K562 (cell line): ENCODE data around the gene SERTAD2. TPM values are rescaled to one million over a fixed set of nuclear protein-coding genes. Genes with fewer than 3 reads are reported as not detected.

Source experiments
- ATAC-seq: fragments of 200-7000 bp; cut with Tn5 transposase; 3 replicates; pipeline ENCODE4 v1.9.1; 2020; ENCODE audit warnings: moderate library complexity
- BruUV-seq: library from RNA; stranded (reverse); fragments of 400-500 nt; replicated peaks from 2 replicates; lab custom pipeline; 2021; lab: Mats Ljungman, UMichigan
- CTCF ChIA-PET: fragments of 300-600 bp; formaldehyde crosslinking; extraction: SDS; loops from one replicate; lab custom pipeline; 2021; ENCODE audit warnings: low intra/inter-chr PET ratio; lab: Yijun Ruan, JAX
- POLR2A ChIA-PET: fragments of 300-600, 350-650 bp; sonication (Branson Sonifier 250); formaldehyde crosslinking; extraction: SDS; loops from one replicate; lab custom pipeline; 2021; ENCODE audit warnings: antibody characterized with exemption, inconsistent platforms; lab: Yijun Ruan, JAX
- DNase-seq, 4 experiments: peaks; one replicate each; pipeline versions ENCODE4 v3.0.0 to v3.0.0-alpha.2; 2011 to 2018; ENCODE audit warnings: low spot score in 3 of 4, mixed read lengths in 3 of 4; ENCODE audit errors: extremely low read depth in 1 of 4
- FAIRE-seq: peaks from 2 replicates; lab custom pipeline; 2011; peaks lifted over from hg19 to GRCh38; lab: Jason Lieb, UNC
- H2AFZ ChIP-seq: 2 replicates; pipeline ENCODE4 v1.6.0; 2011; ENCODE audit warnings: low read depth, low read length, control low read depth, inconsistent platforms
- H3K27ac ChIP-seq: fragments of 200-600 bp; 3 replicates; pipeline ENCODE4 v1.8.0; 2011; ENCODE audit warnings: low read depth, mild to moderate bottlenecking, control low read depth, inconsistent platforms, low read length, moderate library complexity, mixed read lengths; ENCODE audit errors: extremely low read depth
- H3K27me3 ChIP-seq, 2 experiments: fragments of 300-600 bp in 1 of 2; 2 replicates in 1 of 2; 3 replicates in 1 of 2; pipeline versions ENCODE4 v1.6.0 to v1.8.0; 2011; ENCODE audit warnings: inconsistent platforms in 2 of 2, low read length in 2 of 2, mild to moderate bottlenecking in 1 of 2, mixed read lengths in 1 of 2, moderate library complexity in 1 of 2; ENCODE audit not compliant: control insufficient read depth in 2 of 2, insufficient read depth in 2 of 2
- H3K36me3 ChIP-seq: fragments of 300-600 bp; 3 replicates; pipeline ENCODE4 v1.8.0; 2011; ENCODE audit warnings: mild to moderate bottlenecking, low read length, inconsistent platforms; ENCODE audit not compliant: control insufficient read depth, insufficient read depth
- H3K4me1 ChIP-seq, 2 experiments: fragments of 200-600 bp in 1 of 2; replicated peaks in 1 of 2; 2 replicates in 1 of 2; 3 replicates in 1 of 2; pipeline versions ENCODE4 v1.5.1 to v1.8.0; 2011; ENCODE audit warnings: inconsistent platforms in 2 of 2, low read length in 2 of 2, mild to moderate bottlenecking in 1 of 2, mixed read lengths in 1 of 2, moderate library complexity in 1 of 2; ENCODE audit not compliant: control insufficient read depth in 2 of 2, insufficient read depth in 2 of 2
- H3K4me2 ChIP-seq: 2 replicates; pipeline ENCODE4 v1.6.1; 2011; ENCODE audit warnings: low read length, control low read depth, inconsistent platforms, mixed read lengths; ENCODE audit not compliant: insufficient read depth
- H3K4me3 ChIP-seq: fragments of 200-600 bp; sonication (generic), shearing (Covaris generic); 2 replicates; pipeline ENCODE4 v1.5.1; 2016; ENCODE audit warnings: control low read depth, inconsistent platforms
- H3K79me2 ChIP-seq: fragments of 200-600 bp; 3 replicates; pipeline ENCODE4 v1.8.0; 2011; ENCODE audit warnings: low read length, inconsistent platforms; ENCODE audit not compliant: control insufficient read depth, insufficient read depth
- H3K9ac ChIP-seq, 2 experiments: 2 replicates each; pipeline versions ENCODE4 v1.6.0 to v1.6.1; 2011; ENCODE audit warnings: low read depth in 2 of 2, low read length in 2 of 2, control low read depth in 1 of 2, inconsistent platforms in 1 of 2, mild to moderate bottlenecking in 1 of 2, mixed read lengths in 1 of 2; ENCODE audit not compliant: insufficient read depth in 1 of 2
- H3K9me1 ChIP-seq: one replicate; pipeline ENCODE4 v1.6.0; 2011; ENCODE audit warnings: inconsistent platforms, mild to moderate bottlenecking, low read length, moderate library complexity; ENCODE audit not compliant: control insufficient read depth, insufficient read depth
- H3K9me3 ChIP-seq: replicated peaks from 2 replicates; pipeline ENCODE4 v1.5.1; 2011; ENCODE audit warnings: low read depth, low read length, inconsistent platforms; ENCODE audit not compliant: control insufficient read depth, insufficient read depth
- H4K20me1 ChIP-seq: replicated peaks from 2 replicates; pipeline ENCODE4 v1.6.1; 2011; ENCODE audit warnings: low read length, inconsistent platforms, mixed read lengths; ENCODE audit not compliant: control insufficient read depth, insufficient read depth
- CCAR2 ChIP-seq: fragments of 200-400 bp; formaldehyde crosslinking; IDR thresholded peaks from 2 replicates; pipeline ENCODE4 v1.6.1; 2017; ENCODE audit warnings: mild to moderate bottlenecking, low read depth, low read length
- KLF1 ChIP-seq: fragments of 450-650 bp; IDR thresholded peaks from 2 replicates; pipeline ENCODE4 v1.6.1; 2016; ENCODE audit warnings: missing genetic modification characterization, missing compliant biosample characterization
- POLR2H ChIP-seq: IDR thresholded peaks from 2 replicates; pipeline ENCODE4 v1.6.1; 2016; ENCODE audit warnings: missing genetic modification characterization, low read depth, mild to moderate bottlenecking, control low read depth, missing compliant biosample characterization, moderate library complexity
- TGIF2 ChIP-seq: sonication (generic); formaldehyde crosslinking; IDR thresholded peaks from 2 replicates; pipeline ENCODE4 v1.8.1; 2022; ENCODE audit warnings: mild to moderate bottlenecking, missing genetic modification reagents, moderate library complexity
- WGBS: fragments of 100-300 bp; shearing (Covaris generic); methylation state at CpG from one replicate; pipeline ENCODE4 v1.1.6; 2016; ENCODE audit warnings: low coverage, mixed read lengths; ENCODE audit not compliant: insufficient coverage; ENCODE audit errors: missing lambda C conversion rate; 5-methylcytosine and 5-hydroxymethylcytosine counted together
- in situ Hi-C: fragments of 300-500 bp; cut with MboI; formaldehyde crosslinking; loops from 4 replicates; pipeline ENCODE4 v1.15.0; 2018; ENCODE audit warnings: inconsistent platforms, mixed read lengths
- intact Hi-C: fragments of 100-400 bp; cut with micrococcal nuclease; formaldehyde crosslinking; loops from 2 replicates; pipeline ENCODE4 v1.14.2; 2022
- polyA plus RNA-seq, 8 experiments: library from polyadenylated mRNA; depleted of rRNA in 4 of 8; stranded (reverse) in 5 of 8; unstranded in 3 of 8; fragments of >200 nt; fragmentation: Nextera tagmentation in 2 of 8; fragmentation: Illumina TruSeq in 1 of 8; extraction: Ambion mirVana in 2 of 8; extraction: Trizol in 1 of 8; gene quantifications; 2 replicates each; pipeline versions ENCODE4 v1.2.1 to v1.2.3, GENCODE V29; 2011 to 2014; ENCODE audit warnings: inconsistent platforms in 1 of 8, missing spikeins in 1 of 8
- total RNA-seq, 7 experiments: library from RNA; depleted of rRNA in 6 of 7; stranded (reverse); fragments of >200 nt in 6 of 7; fragmentation: Illumina TruSeq in 2 of 7; extraction: Trizol in 2 of 7; gene quantifications; 2 replicates each; pipeline versions ENCODE4 v1.2.1 to v1.2.3, GENCODE V29; 2011 to 2021; ENCODE audit warnings: low replicate concordance in 1 of 7
- TF ChIP-seq, protein P1 (sequence below): fragments of 250-450 bp; sonication (Bioruptor Pico); IDR thresholded peaks from 2 replicates; pipeline ENCODE4 v1.9.0; 2021; ENCODE audit warnings: mild to moderate bottlenecking, inconsistent platforms
- TF ChIP-seq, protein P2 (sequence below): fragments of 450-650 bp; IDR thresholded peaks from 2 replicates; pipeline ENCODE4 v1.6.1; 2018; ENCODE audit warnings: mild to moderate bottlenecking, low read depth; ENCODE audit not compliant: partially characterized antibody

Gene SERTAD2
- total and polyA plus RNA-seq, 9 of the 15 experiments (the other 6 are each of a cell fraction or from before 2014, with no cell fraction given): 3.0 to 12.5 (median 6.1) TPM

DNA sequence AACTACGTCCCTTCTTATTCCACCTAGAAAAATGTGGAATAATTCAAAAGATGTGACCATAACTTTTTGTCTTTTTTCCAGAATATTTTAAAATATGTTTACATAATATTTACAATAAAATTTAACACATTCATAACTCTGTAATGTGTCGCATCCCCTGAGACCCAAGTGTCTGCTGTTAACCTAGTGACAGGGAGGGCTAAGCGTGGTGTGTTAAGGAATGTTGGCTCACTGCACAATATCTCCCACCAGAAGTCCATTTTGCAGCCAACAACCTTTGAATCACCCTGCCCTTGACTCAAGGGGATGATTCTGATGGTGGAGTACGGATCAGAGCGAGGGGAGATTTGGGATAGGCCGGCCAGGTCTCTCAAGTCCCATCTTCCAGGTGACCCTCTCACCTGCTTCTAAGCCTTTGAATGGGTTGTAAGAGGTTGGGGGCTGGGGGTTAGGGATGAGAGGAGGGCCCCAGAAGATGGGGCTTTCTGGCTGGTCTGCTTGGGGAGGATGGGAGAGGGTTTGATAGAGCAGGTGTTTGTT is 43.3 kb downstream of the SERTAD2 start:
- DNase-seq (no peak), FAIRE-seq (no peak), ATAC-seq (no peak)
- no peaks in the 10 kb centered on the region for H4K20me1 ChIP-seq
- POLR2A ChIA-PET: interaction anchor here (0.6 to 5.4 kb wide), 3 partner anchors 8 to 21 kb away, joined by 3 to 33 read pairs (median 3); no protein-coding TSS in a partner anchor
- no peaks in the 10 kb centered on the region for H3K9me3 ChIP-seq
- H3K9ac ChIP-seq: peak overlapping the region in 1 of 2 experiments; percentile 83; a peak in 2 of 4 replicates
- no peak overlapping the region for H3K27ac ChIP-seq
- H3K4me1 ChIP-seq: peaks cover 21 to 30% of the 10 kb centered on the region in 2 experiments; a peak in 4 of 5 replicates
- H3K79me2 ChIP-seq: no peaks in the 10 kb centered on the region
- no TSS peak for BruUV-seq
- 95% methylated on average over 6 of the region's 6 CpGs for WGBS
- H2AFZ ChIP-seq: peak overlapping the region; percentile 97; the same call in 1 of the 2 replicates
- intact Hi-C loops: no loop called here
- peak overlapping the region; percentile 60; the same call in 1 of the 2 replicates for H3K4me3 ChIP-seq
- in situ Hi-C loops: no loop called here
- TF ChIP-seq TGIF2 (CRISPR knock-in tag) (no peak), POLR2H (no peak), KLF1 (tag) (no peak), CCAR2 (no peak)
- TF ChIP-seq, protein P1, sequence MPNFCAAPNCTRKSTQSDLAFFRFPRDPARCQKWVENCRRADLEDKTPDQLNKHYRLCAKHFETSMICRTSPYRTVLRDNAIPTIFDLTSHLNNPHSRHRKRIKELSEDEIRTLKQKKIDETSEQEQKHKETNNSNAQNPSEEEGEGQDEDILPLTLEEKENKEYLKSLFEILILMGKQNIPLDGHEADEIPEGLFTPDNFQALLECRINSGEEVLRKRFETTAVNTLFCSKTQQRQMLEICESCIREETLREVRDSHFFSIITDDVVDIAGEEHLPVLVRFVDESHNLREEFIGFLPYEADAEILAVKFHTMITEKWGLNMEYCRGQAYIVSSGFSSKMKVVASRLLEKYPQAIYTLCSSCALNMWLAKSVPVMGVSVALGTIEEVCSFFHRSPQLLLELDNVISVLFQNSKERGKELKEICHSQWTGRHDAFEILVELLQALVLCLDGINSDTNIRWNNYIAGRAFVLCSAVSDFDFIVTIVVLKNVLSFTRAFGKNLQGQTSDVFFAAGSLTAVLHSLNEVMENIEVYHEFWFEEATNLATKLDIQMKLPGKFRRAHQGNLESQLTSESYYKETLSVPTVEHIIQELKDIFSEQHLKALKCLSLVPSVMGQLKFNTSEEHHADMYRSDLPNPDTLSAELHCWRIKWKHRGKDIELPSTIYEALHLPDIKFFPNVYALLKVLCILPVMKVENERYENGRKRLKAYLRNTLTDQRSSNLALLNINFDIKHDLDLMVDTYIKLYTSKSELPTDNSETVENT: no peak
- TF ChIP-seq, protein P2, sequence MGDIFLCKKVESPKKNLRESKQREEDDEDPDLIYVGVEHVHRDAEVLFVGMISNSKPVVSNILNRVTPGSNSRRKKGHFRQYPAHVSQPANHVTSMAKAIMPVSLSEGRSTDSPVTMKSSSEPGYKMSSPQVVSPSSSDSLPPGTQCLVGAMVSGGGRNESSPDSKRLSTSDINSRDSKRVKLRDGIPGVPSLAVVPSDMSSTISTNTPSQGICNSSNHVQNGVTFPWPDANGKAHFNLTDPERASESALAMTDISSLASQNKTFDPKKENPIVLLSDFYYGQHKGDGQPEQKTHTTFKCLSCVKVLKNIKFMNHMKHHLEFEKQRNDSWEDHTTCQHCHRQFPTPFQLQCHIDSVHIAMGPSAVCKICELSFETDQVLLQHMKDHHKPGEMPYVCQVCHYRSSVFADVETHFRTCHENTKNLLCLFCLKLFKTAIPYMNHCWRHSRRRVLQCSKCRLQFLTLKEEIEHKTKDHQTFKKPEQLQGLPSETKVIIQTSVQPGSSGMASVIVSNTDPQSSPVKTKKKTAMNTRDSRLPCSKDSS: no peak
- H3K9me1 ChIP-seq: no peaks in the 10 kb centered on the region
- H3K27me3 ChIP-seq: no peaks in the 10 kb centered on the region
- CTCF ChIA-PET: interaction anchor here (1.0 to 1.7 kb wide), 2 partner anchors 256 to 263 kb away, joined by 3 to 6 read pairs; no protein-coding TSS in a partner anchor
- peak overlapping the region; percentile 90; the same call in 1 of the 2 replicates for H3K4me2 ChIP-seq
- no peaks in the 10 kb centered on the region for H3K36me3 ChIP-seq
